A673 (cell line): ENCODE results near the gene SLC35F1.

Experiments
- EZH2 ChIP-seq: fragments of 200-600 bp; sonication (generic); IDR thresholded peaks from 2 replicates; pipeline ENCODE4 v1.6.1; 2017; ENCODE audit warnings: borderline replicate concordance, low read depth, mild to moderate bottlenecking, mixed read lengths, antibody characterized with exemption, low read length; ENCODE audit not compliant: poor library complexity, severe bottlenecking
- TF ChIP-seq, protein P1 (sequence below): fragments of 300-800, 200-600 bp; sonication (generic); conservative IDR thresholded peaks from 2 replicates; pipeline ENCODE4 v1.5.1; 2017; ENCODE audit warnings: low read depth, mild to moderate bottlenecking, antibody characterized with exemption, low read length, moderate library complexity, mixed read lengths

DNA sequence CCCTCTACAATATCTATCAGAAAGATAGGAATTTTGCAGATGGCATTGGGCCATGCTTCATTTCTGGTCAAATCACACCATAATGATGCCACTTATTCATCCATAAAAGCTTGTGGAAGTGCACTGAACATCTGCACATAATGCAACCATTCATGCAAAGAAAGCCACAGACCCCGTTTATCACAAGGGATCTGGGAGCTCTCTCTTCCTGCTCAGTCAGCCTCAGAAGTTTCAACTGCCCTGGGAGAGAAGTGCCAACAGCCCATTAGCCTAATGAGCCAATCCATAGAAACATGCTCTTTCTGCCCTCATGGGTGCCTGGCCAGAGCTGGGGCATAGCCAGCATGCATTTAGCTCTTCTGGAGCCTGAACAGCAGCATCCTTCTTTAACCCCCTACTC lies 85.8 kb downstream of the SLC35F1 start:
- TF ChIP-seq, protein P1, sequence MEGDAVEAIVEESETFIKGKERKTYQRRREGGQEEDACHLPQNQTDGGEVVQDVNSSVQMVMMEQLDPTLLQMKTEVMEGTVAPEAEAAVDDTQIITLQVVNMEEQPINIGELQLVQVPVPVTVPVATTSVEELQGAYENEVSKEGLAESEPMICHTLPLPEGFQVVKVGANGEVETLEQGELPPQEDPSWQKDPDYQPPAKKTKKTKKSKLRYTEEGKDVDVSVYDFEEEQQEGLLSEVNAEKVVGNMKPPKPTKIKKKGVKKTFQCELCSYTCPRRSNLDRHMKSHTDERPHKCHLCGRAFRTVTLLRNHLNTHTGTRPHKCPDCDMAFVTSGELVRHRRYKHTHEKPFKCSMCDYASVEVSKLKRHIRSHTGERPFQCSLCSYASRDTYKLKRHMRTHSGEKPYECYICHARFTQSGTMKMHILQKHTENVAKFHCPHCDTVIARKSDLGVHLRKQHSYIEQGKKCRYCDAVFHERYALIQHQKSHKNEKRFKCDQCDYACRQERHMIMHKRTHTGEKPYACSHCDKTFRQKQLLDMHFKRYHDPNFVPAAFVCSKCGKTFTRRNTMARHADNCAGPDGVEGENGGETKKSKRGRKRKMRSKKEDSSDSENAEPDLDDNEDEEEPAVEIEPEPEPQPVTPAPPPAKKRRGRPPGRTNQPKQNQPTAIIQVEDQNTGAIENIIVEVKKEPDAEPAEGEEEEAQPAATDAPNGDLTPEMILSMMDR = no peak
- TF ChIP-seq EZH2 = no peak
